ENCODE data around the gene HSD11B1.

HSD11B1 gene

GRCh38 chr1:209670441-209671082, 34.1 kb upstream of the HSD11B1 start:
- Histone ChIP-seq H3K27me3 (replicated peaks; ENCODE audit: insufficient read depth, low read length) (no peaks in the 10 kb centered on the region), H3K9me3 (replicated peaks; ENCODE audit: insufficient read depth, low read length) (no peaks in the 10 kb centered on the region), H3K36me3 (replicated peaks; ENCODE audit: insufficient read depth, low read length) (no peaks in the 10 kb centered on the region), H3K4me1 (ENCODE audit: low read length) (peaks cover 37% of the 10 kb centered on the region), H3K9ac (ENCODE audit: low read length) (no peak overlapping the region), H3K4me3 (ENCODE audit: low read length) (no peak overlapping the region), H3K79me2 (ENCODE audit: low read length) (no peaks in the 10 kb centered on the region), H3F3A (ENCODE audit: insufficient read depth, low read length) (peaks cover 17% of the 10 kb centered on the region), H3K9me2 (replicated peaks; ENCODE audit: insufficient read depth, low read length) (no peaks in the 10 kb centered on the region), H2AFZ (ENCODE audit: low read length) (no peak overlapping the region), H4K20me1 (ENCODE audit: insufficient read depth, low read length) (no peaks in the 10 kb centered on the region), H3K4me2 (ENCODE audit: low read depth, low read length) (no peak overlapping the region), H3K27ac (ENCODE audit: low read length) (no peak overlapping the region)
- TF ChIP-seq EZH2phosphoT487 (IDR thresholded peaks at IDR 0.05; ENCODE audit: low read length): no peak
- no peak for TF ChIP-seq EZH2 (optimal IDR thresholded peaks at IDR 0.05; ENCODE audit: low read depth, low read length)
- TF ChIP-seq CTCF (IDR thresholded peaks at IDR 0.05; ENCODE audit: low read length): no peak
- no peak for DNase-seq

- no peaks in the 10 kb centered on the region for H3K27me3 ChIP-seq (replicated peaks; ENCODE audit: insufficient read depth, low read length)
- peak; percentile 96 for DNase-seq
- H3K4me2 ChIP-seq (ENCODE audit: low read depth, low read length): peak overlapping the region; percentile 36
- H3K27ac ChIP-seq (ENCODE audit: low read length): peak overlapping the region; percentile 78
- H3K4me3 ChIP-seq (ENCODE audit: low read length): no peak overlapping the region
- peak overlapping the region; percentile 28; the same call in 1 of the 2 replicates for H2AFZ ChIP-seq (ENCODE audit: low read length)
- peaks cover 17% of the 10 kb centered on the region for H3F3A ChIP-seq (ENCODE audit: insufficient read depth, low read length)
- TF ChIP-seq EZH2phosphoT487 (IDR thresholded peaks at IDR 0.05; ENCODE audit: low read length) (no peak), EZH2 (optimal IDR thresholded peaks at IDR 0.05; ENCODE audit: low read depth, low read length) (no peak), CTCF (IDR thresholded peaks at IDR 0.05; ENCODE audit: low read length) (no peak)
- H3K36me3 ChIP-seq (replicated peaks; ENCODE audit: insufficient read depth, low read length): no peaks in the 10 kb centered on the region
- H3K9ac ChIP-seq (ENCODE audit: low read length): peak overlapping the region; percentile 14; the same call in 1 of the 2 replicates
- H3K4me1 ChIP-seq (ENCODE audit: low read length): peaks cover 37% of the 10 kb centered on the region
- no peaks in the 10 kb centered on the region for H4K20me1 ChIP-seq (ENCODE audit: insufficient read depth, low read length)
- no peaks in the 10 kb centered on the region for H3K79me2 ChIP-seq (ENCODE audit: low read length)
- no peaks in the 10 kb centered on the region for H3K9me3 ChIP-seq (replicated peaks; ENCODE audit: insufficient read depth, low read length)
- no peaks in the 10 kb centered on the region for H3K9me2 ChIP-seq (replicated peaks; ENCODE audit: insufficient read depth, low read length)
Measured at GRCh38 chr1:209672705-209673630, 31.7 kb upstream of the HSD11B1 start.

- DNase-seq: no peak
- H3K4me1 ChIP-seq (ENCODE audit: low read length): peaks cover 37% of the 10 kb centered on the region
Measured at GRCh38 chr1:209673631-209674417, 30.8 kb upstream of the HSD11B1 start.

More at GRCh38 chr1:209673631-209674417, 30.8 kb upstream of the HSD11B1 start:
- Histone ChIP-seq H3K4me3 (ENCODE audit: low read length) (no peak overlapping the region), H3K27ac (ENCODE audit: low read length) (peak overlapping the region; percentile 78), H3K36me3 (replicated peaks; ENCODE audit: insufficient read depth, low read length) (no peaks in the 10 kb centered on the region), H3K9me2 (replicated peaks; ENCODE audit: insufficient read depth, low read length) (no peaks in the 10 kb centered on the region), H3K27me3 (replicated peaks; ENCODE audit: insufficient read depth, low read length) (no peaks in the 10 kb centered on the region), H2AFZ (ENCODE audit: low read length) (peak overlapping the region; percentile 3; the same call in 1 of the 2 replicates), H3K9me3 (replicated peaks; ENCODE audit: insufficient read depth, low read length) (no peaks in the 10 kb centered on the region), H3F3A (ENCODE audit: insufficient read depth, low read length) (peaks cover 17% of the 10 kb centered on the region), H4K20me1 (ENCODE audit: insufficient read depth, low read length) (no peaks in the 10 kb centered on the region), H3K9ac (ENCODE audit: low read length) (peak overlapping the region; percentile 14; the same call in 1 of the 2 replicates), H3K79me2 (ENCODE audit: low read length) (no peaks in the 10 kb centered on the region), H3K4me2 (ENCODE audit: low read depth, low read length) (peak overlapping the region; percentile 36)
- no peak for TF ChIP-seq EZH2phosphoT487 (IDR thresholded peaks at IDR 0.05; ENCODE audit: low read length)
- TF ChIP-seq EZH2 (optimal IDR thresholded peaks at IDR 0.05; ENCODE audit: low read depth, low read length): no peak
- no peak for TF ChIP-seq CTCF (IDR thresholded peaks at IDR 0.05; ENCODE audit: low read length)
